Measurements from ENCODE around the gene FAM162A. TPM values are rescaled to one million over a fixed set of nuclear protein-coding genes. Genes with fewer than 3 reads are reported as not detected.

The FAM162A gene
- total RNA-seq, 1 experiment from 2014 or later = 37.4 TPM

DNA sequence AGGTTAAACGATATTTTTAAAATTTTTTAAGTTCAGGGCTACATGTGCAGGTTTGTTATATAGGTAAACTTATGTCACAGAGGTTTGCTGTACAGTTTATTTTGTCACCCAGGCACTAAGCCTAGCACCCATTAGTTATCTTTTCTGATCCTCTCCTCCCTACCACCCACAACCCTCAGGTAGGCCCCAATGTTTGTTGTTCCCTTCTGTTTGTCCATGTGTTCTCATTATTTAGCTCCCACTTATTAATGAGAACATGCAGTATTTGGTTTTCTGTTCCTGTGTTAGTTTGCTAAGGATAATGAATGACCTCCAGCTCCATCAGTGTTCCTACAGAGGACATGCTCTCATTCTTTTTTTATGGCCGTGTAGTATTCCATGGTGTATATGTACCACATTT is 14.9 kb downstream of the FAM162A start:
- Mint-ChIP-seq H3K4me3 (ENCODE audit: unreplicated experiment) (no peak overlapping the region), H3K36me3 (ENCODE audit: insufficient read depth, unreplicated experiment) (no peaks in the 10 kb centered on the region), H3K27me3 (ENCODE audit: insufficient read depth, unreplicated experiment) (no peaks in the 10 kb centered on the region), H3K27ac (ENCODE audit: unreplicated experiment) (no peak overlapping the region), H3K4me1 (ENCODE audit: low read depth, unreplicated experiment) (no peaks in the 10 kb centered on the region), H3K9me3 (ENCODE audit: unreplicated experiment) (no peaks in the 10 kb centered on the region)
- Histone ChIP-seq H3K9me3 (no peaks in the 10 kb centered on the region), H3K4me1 (0 out of 2 replicates have a peak, but pooled peaks cover 4% of the 10 kb centered on the region), H3K36me3 (ENCODE audit: control insufficient read depth, insufficient read depth, low read length) (no peaks in the 10 kb centered on the region), H3K4me3 (ENCODE audit: low read depth, low read length) (no peak overlapping the region), H3K27me3 (replicated peaks; ENCODE audit: control insufficient read depth, insufficient read depth, low read length) (no peaks in the 10 kb centered on the region)
- CTCF ChIA-PET = no interaction called here
- POLR2A ChIA-PET = interaction anchor here (0.6 kb wide), 1 partner anchor 79 kb away, joined by 4 read pairs; no protein-coding TSS in a partner anchor
- intact Hi-C loops (cut with micrococcal nuclease; ENCODE audit: unreplicated experiment) = loop anchor here (5.0 kb wide), 1 partner anchor 163 kb away; the partner anchor contains the start of genes DTX3L and PARP9
- BruUV-seq (replicated peaks) = no TSS peak
- no peak for DNase-seq
- TF ChIP-seq, protein P1, sequence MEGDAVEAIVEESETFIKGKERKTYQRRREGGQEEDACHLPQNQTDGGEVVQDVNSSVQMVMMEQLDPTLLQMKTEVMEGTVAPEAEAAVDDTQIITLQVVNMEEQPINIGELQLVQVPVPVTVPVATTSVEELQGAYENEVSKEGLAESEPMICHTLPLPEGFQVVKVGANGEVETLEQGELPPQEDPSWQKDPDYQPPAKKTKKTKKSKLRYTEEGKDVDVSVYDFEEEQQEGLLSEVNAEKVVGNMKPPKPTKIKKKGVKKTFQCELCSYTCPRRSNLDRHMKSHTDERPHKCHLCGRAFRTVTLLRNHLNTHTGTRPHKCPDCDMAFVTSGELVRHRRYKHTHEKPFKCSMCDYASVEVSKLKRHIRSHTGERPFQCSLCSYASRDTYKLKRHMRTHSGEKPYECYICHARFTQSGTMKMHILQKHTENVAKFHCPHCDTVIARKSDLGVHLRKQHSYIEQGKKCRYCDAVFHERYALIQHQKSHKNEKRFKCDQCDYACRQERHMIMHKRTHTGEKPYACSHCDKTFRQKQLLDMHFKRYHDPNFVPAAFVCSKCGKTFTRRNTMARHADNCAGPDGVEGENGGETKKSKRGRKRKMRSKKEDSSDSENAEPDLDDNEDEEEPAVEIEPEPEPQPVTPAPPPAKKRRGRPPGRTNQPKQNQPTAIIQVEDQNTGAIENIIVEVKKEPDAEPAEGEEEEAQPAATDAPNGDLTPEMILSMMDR (IDR thresholded peaks at IDR 0.05; ENCODE audit: insufficient read depth in 1 of 2, low read depth in 1 of 2, low read length in 1 of 2, severe bottlenecking in 1 of 2, unreplicated experiment in 1 of 2) = no peak

DNA sequence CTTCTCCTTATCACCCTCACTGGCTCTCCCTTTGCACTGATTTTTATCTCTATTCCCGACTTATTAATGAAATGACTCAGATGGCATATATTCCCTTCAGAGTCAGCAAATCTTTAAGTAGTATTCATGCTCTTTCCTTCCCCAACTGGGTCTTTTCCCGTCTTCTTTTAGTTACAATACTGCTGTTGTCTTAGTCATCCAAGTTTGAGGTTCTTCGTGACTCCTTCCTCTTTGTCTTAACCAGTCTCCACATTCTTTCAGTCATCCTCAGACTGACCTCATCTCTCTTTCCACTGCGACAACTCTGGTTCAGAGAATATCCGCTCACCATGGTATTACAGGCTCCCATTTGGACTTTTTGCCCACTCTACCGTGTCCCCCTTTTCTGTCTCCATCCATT is 19.5 kb downstream of the FAM162A start:
- ChIA-PET POLR2A (no interaction called here), CTCF (no interaction called here)
- H3K36me3 ChIP-seq (ENCODE audit: control insufficient read depth, insufficient read depth, low read length) = no peaks in the 10 kb centered on the region
- no peaks in the 10 kb centered on the region for H3K27me3 ChIP-seq (replicated peaks; ENCODE audit: control insufficient read depth, insufficient read depth, low read length)
- DNase-seq = no peak
- peaks cover 6% of the 10 kb centered on the region for H3K36me3 Mint-ChIP-seq (ENCODE audit: insufficient read depth, unreplicated experiment)
- intact Hi-C loops (cut with micrococcal nuclease; ENCODE audit: unreplicated experiment) = no loop called here
- H3K4me1 Mint-ChIP-seq (ENCODE audit: low read depth, unreplicated experiment) = no peaks in the 10 kb centered on the region
- no TSS peak for BruUV-seq (replicated peaks)
- H3K27ac Mint-ChIP-seq (ENCODE audit: unreplicated experiment) = no peak overlapping the region
- H3K9me3 Mint-ChIP-seq (ENCODE audit: unreplicated experiment) = no peaks in the 10 kb centered on the region
- TF ChIP-seq, protein P1 (IDR thresholded peaks at IDR 0.05; ENCODE audit: insufficient read depth in 1 of 2, low read depth in 1 of 2, low read length in 1 of 2, severe bottlenecking in 1 of 2, unreplicated experiment in 1 of 2) = no peak
- H3K4me1 ChIP-seq = no peaks in the 10 kb centered on the region
- no peak overlapping the region for H3K4me3 Mint-ChIP-seq (ENCODE audit: unreplicated experiment)
- no peaks in the 10 kb centered on the region for H3K9me3 ChIP-seq
- H3K4me3 ChIP-seq (ENCODE audit: low read depth, low read length) = no peak overlapping the region
- no peaks in the 10 kb centered on the region for H3K27me3 Mint-ChIP-seq (ENCODE audit: insufficient read depth, unreplicated experiment)

DNA sequence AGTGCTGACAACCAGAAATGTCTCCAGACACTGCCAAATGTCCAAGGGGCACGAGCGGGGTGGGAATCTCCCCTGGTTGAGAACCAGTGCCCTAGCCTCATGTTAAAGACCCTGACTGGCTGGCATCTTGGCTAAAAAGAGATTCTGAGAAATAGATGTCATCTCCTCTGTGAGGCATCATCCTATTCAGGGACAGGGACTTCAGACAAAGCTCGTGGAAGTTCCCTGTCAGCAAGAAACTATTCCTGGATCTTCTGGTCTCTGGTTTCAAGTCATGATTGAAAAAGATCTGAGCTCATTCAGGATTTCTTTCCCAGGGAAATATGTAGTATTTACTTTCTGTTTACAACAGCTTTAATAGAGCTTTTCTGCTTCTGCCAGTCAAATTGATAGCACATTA is 21.0 kb downstream of the FAM162A start:
- H3K27ac Mint-ChIP-seq (ENCODE audit: unreplicated experiment) = no peak overlapping the region
- no peak for DNase-seq
- Histone ChIP-seq H3K9me3 (no peaks in the 10 kb centered on the region), H3K36me3 (ENCODE audit: control insufficient read depth, insufficient read depth, low read length) (no peaks in the 10 kb centered on the region), H3K4me3 (ENCODE audit: low read depth, low read length) (no peak overlapping the region), H3K27me3 (replicated peaks; ENCODE audit: control insufficient read depth, insufficient read depth, low read length) (no peaks in the 10 kb centered on the region), H3K4me1 (no peaks in the 10 kb centered on the region)
- H3K4me1 Mint-ChIP-seq (ENCODE audit: low read depth, unreplicated experiment) = no peaks in the 10 kb centered on the region
- intact Hi-C loops (cut with micrococcal nuclease; ENCODE audit: unreplicated experiment) = no loop called here
- peaks cover 6% of the 10 kb centered on the region for H3K36me3 Mint-ChIP-seq (ENCODE audit: insufficient read depth, unreplicated experiment)
- H3K9me3 Mint-ChIP-seq (ENCODE audit: unreplicated experiment) = no peaks in the 10 kb centered on the region
- no TSS peak for BruUV-seq (replicated peaks)
- POLR2A ChIA-PET = no interaction called here
- TF ChIP-seq, protein P1 (IDR thresholded peaks at IDR 0.05; ENCODE audit: insufficient read depth in 1 of 2, low read depth in 1 of 2, low read length in 1 of 2, severe bottlenecking in 1 of 2, unreplicated experiment in 1 of 2) = no peak
- no peaks in the 10 kb centered on the region for H3K27me3 Mint-ChIP-seq (ENCODE audit: insufficient read depth, unreplicated experiment)
- H3K4me3 Mint-ChIP-seq (ENCODE audit: unreplicated experiment) = no peak overlapping the region
- CTCF ChIA-PET = no interaction called here

All from Caco-2 (cell line).